DND-41 (cell line): ENCODE results near the gene ARHGAP15.

ENCODE experiments used
- ATAC-seq: fragments of 200-7000 bp; cut with Tn5 transposase; 3 replicates; pipeline ENCODE4 v1.9.1; 2021; ENCODE audit warnings: low read depth; ENCODE audit not compliant: insufficient read depth
- DNase-seq: peaks from one replicate; pipeline ENCODE4 v3.0.0-alpha.2; 2020
- H2AFZ ChIP-seq: 2 replicates; pipeline ENCODE4 v1.6.0; 2012; ENCODE audit warnings: low read depth, low read length
- H3K27ac ChIP-seq: 2 replicates; pipeline ENCODE4 v1.5.1; 2012; ENCODE audit warnings: low read length, inconsistent platforms
- H3K27me3 ChIP-seq: fragments of 200-600 bp; sonication (generic); 2 replicates; pipeline ENCODE4 v1.6.0; 2012; ENCODE audit warnings: low read length, mild to moderate bottlenecking, inconsistent platforms; ENCODE audit not compliant: insufficient read depth, poor library complexity
- H3K36me3 ChIP-seq: 2 replicates; pipeline ENCODE4 v1.5.1; 2012; ENCODE audit warnings: low read length, inconsistent platforms; ENCODE audit not compliant: insufficient read depth
- H3K4me1 ChIP-seq: 2 replicates; pipeline ENCODE4 v1.5.1; 2012; ENCODE audit warnings: mild to moderate bottlenecking, low read length; ENCODE audit not compliant: insufficient read depth
- H3K4me2 ChIP-seq: 2 replicates; pipeline ENCODE4 v1.6.0; 2012; ENCODE audit warnings: mild to moderate bottlenecking, moderate library complexity, low read length, inconsistent platforms; ENCODE audit not compliant: insufficient read depth
- H3K4me3 ChIP-seq, 2 experiments: fragments of 200-600 bp in 1 of 2; shearing (Covaris generic) in 1 of 2; 2 replicates each; pipeline ENCODE4 v1.5.1; 2012 to 2016; ENCODE audit warnings: inconsistent platforms in 2 of 2, low read length in 2 of 2, mild to moderate bottlenecking in 2 of 2, low read depth in 1 of 2, moderate library complexity in 1 of 2
- H3K79me2 ChIP-seq: 2 replicates; pipeline ENCODE4 v1.6.0; 2012; ENCODE audit warnings: low read length, inconsistent platforms; ENCODE audit not compliant: insufficient read depth
- H3K9ac ChIP-seq: 2 replicates; pipeline ENCODE4 v1.6.0; 2012; ENCODE audit warnings: low read depth, mild to moderate bottlenecking, inconsistent platforms, low read length, moderate library complexity
- H3K9me3 ChIP-seq: 2 replicates; pipeline ENCODE4 v1.5.1; 2012; ENCODE audit warnings: low read length, moderate library complexity, mild to moderate bottlenecking, inconsistent platforms; ENCODE audit not compliant: insufficient read depth, severe bottlenecking
- H4K20me1 ChIP-seq: 2 replicates; pipeline ENCODE4 v1.6.0; 2012; ENCODE audit warnings: low read length; ENCODE audit not compliant: insufficient read depth
- EZH2 ChIP-seq: IDR thresholded peaks from 3 replicates; pipeline ENCODE4 v1.6.1; 2012; ENCODE audit warnings: borderline replicate concordance, low read depth, mild to moderate bottlenecking, moderate library complexity, low read length, inconsistent platforms; ENCODE audit not compliant: severe bottlenecking
- TF ChIP-seq, protein P1 (sequence below): IDR thresholded peaks from 2 replicates; pipeline ENCODE4 v1.5.1; 2012; ENCODE audit warnings: borderline replicate concordance, low read length, moderate library complexity, mild to moderate bottlenecking; ENCODE audit not compliant: poor library complexity, severe bottlenecking; ENCODE audit errors: extremely low read depth

The ARHGAP15 gene

DNA sequence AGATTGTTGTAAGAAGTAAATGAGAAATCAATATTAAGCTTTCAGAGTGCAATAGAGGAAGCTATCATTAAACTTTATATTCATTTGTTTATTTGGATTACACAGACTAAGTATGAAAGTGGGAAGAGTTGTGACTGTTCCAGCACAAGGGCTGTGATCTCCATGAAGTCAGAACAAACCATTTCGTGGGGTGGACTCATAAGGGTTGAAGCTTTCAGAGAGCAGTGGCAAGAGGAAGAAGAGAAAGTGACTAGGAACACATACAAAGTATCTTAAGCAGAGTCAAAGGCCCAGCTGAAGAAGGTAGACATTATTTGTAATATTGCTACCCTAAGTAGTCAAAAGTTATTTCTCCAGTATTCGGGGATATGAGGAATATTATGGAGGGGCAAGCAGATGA is 117.0 kb downstream of the ARHGAP15 start:
- no peak for TF ChIP-seq EZH2
- TF ChIP-seq, protein P1, sequence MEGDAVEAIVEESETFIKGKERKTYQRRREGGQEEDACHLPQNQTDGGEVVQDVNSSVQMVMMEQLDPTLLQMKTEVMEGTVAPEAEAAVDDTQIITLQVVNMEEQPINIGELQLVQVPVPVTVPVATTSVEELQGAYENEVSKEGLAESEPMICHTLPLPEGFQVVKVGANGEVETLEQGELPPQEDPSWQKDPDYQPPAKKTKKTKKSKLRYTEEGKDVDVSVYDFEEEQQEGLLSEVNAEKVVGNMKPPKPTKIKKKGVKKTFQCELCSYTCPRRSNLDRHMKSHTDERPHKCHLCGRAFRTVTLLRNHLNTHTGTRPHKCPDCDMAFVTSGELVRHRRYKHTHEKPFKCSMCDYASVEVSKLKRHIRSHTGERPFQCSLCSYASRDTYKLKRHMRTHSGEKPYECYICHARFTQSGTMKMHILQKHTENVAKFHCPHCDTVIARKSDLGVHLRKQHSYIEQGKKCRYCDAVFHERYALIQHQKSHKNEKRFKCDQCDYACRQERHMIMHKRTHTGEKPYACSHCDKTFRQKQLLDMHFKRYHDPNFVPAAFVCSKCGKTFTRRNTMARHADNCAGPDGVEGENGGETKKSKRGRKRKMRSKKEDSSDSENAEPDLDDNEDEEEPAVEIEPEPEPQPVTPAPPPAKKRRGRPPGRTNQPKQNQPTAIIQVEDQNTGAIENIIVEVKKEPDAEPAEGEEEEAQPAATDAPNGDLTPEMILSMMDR, result no peak

DNA sequence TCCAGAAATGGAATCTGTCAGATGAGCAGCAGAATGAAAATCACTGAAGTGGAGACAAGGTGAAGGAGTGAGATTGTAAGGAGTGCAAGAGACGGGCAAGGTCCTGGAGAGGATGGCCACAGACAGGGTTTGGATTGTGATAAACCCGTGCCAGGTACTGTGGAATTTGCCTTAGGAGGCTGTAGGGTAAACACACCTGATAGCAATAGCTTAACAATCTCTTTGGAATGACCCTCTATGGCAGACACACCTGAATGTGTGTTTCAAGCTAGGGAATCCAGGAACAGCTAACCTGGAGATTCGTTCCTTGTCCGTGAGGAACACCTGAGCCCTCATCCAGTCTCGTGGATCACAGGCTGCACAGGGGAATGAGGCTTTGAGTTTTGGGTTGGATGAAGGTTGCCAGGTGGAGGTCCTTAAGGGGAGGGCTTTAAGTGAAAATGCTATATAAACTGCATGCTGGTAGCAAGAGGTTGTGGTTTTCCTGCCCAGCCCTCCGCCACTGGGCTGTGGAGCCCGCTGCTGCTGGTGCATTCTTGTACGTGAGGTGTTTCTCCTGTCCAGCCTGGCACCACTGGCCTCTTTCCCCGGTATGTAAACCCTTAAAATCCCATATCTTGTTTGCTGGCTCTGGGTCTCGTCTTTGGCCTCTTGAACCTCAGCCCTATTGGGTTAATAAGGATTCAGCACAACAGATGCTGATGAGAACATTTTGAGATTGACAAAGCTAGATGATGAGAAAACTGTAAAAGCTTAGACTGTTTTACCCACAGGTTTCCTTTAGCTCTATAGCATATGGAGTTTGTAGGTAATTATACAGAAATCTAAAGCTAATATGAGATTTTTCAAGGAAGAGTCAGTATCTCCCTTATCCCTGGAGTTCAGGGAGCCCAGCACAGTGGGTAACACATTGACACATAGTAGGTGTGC is 117.9 kb downstream of the ARHGAP15 start:
- no peak for DNase-seq
- peaks cover 28% of the 10 kb centered on the region for H3K4me1 ChIP-seq
- H3K79me2 ChIP-seq, result peaks cover 96% of the 10 kb centered on the region
- H3K27me3 ChIP-seq, result no peaks in the 10 kb centered on the region
- H2AFZ ChIP-seq, result no peak overlapping the region
- no peaks in the 10 kb centered on the region for H4K20me1 ChIP-seq
- H3K36me3 ChIP-seq, result peaks cover 71% of the 10 kb centered on the region
- H3K4me2 ChIP-seq, result no peak overlapping the region
- no peaks in the 10 kb centered on the region for H3K9me3 ChIP-seq
- no peak overlapping the region for H3K9ac ChIP-seq
- peak overlapping the region; percentile 31; the same call in 1 of the 2 replicates for H3K27ac ChIP-seq
- TF ChIP-seq, protein P1, result no peak
- no peak for TF ChIP-seq EZH2
- peak; percentile 60; the same call in 2 of the 3 replicates for ATAC-seq
- no peak overlapping the region for H3K4me3 ChIP-seq

More for the DNA sequence above, 117.0 kb downstream of the ARHGAP15 start:
- no peak overlapping the region for H3K9ac ChIP-seq
- ATAC-seq (no peak), DNase-seq (no peak)
- H4K20me1 ChIP-seq, result no peaks in the 10 kb centered on the region
- H3K36me3 ChIP-seq, result peaks cover 78% of the 10 kb centered on the region
- H3K79me2 ChIP-seq, result peaks cover 98% of the 10 kb centered on the region
- no peak overlapping the region for H3K4me3 ChIP-seq
- peak overlapping the region; percentile 18; the same call in 1 of the 2 replicates for H3K27ac ChIP-seq
- no peak overlapping the region for H3K4me2 ChIP-seq
- H3K4me1 ChIP-seq, result peaks cover 20% of the 10 kb centered on the region
- no peak overlapping the region for H2AFZ ChIP-seq
- no peaks in the 10 kb centered on the region for H3K27me3 ChIP-seq
- no peaks in the 10 kb centered on the region for H3K9me3 ChIP-seq

GRCh38 chr2:143248631-143249030 is 119.4 kb downstream of the ARHGAP15 start:
- ATAC-seq (no peak), DNase-seq (no peak)
- H3K9me3 ChIP-seq, result no peaks in the 10 kb centered on the region
- no peaks in the 10 kb centered on the region for H3K27me3 ChIP-seq
- TF ChIP-seq, protein P1, result no peak
- TF ChIP-seq EZH2, result no peak
- H3K79me2 ChIP-seq, result peaks cover 96% of the 10 kb centered on the region
- H3K27ac ChIP-seq, result 0 out of 2 replicates have a peak overlapping the region, but pooled peaks have one; percentile 9
- no peaks in the 10 kb centered on the region for H4K20me1 ChIP-seq
- H2AFZ ChIP-seq, result no peak overlapping the region
- no peak overlapping the region for H3K9ac ChIP-seq
- H3K4me2 ChIP-seq, result no peak overlapping the region
- peaks cover 69% of the 10 kb centered on the region for H3K36me3 ChIP-seq
- no peak overlapping the region for H3K4me3 ChIP-seq
- peaks cover 44% of the 10 kb centered on the region for H3K4me1 ChIP-seq
